ENCODE data around the gene MYB. TPM values are rescaled to one million over a fixed set of nuclear protein-coding genes. Genes with fewer than 3 reads are reported as not detected.

MYB gene
- total and polyA plus RNA-seq, 2 experiments from 2014 or later, result 4.2 to 7.9 TPM

DNA sequence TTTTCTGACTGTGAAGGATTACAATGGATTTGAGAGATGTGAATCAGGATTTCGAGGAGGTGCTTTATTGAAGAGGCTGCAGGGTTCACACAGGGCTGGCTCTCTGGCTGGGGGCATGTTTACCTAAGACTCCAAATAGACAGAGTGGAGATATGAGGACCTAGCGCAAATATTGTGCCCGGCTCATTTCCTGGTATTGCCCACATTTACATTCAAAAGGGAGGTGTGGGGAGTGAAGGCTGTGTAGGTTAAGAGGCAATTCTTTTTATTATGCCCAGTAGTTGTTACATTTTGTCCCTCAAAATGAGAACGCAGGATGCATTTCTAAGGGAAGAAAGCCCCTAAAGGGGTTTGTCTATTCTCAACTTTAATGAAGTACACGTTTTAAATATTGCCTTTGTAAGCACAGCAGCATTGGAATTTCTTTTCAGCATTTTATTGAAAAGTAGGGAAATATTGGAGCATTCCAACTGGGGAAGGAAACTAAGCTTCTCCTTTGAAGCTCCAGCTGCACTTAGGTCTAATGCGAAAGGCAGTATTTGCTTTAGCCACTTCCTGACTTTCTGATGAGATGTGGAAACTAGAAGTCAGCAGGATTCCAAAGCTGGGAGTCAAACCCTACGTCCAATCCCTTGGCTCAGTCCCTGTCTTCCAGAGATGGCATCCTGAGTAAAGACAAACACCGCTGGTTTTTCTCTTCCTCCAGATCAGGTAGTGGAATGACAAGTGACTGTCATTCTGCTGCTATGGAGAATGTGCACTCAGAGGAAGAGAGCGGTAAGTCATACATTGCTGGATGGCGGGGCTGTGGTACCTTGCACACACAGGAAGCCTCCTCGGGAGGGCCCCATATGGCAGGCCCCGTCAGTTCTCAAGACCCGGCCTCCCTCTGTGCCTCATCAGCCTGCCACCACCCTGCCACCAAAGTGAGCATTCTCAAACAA lies 70.7 kb downstream of the MYB start:
- H3K4me3 Mint-ChIP-seq, result peak overlapping the region; percentile 27; the same call in 1 of the 3 replicates
- Histone ChIP-seq H4K20me1 (replicated peaks; ENCODE audit: insufficient read depth) (no peaks in the 10 kb centered on the region), H3K4me1 (ENCODE audit: insufficient read depth) (peaks cover 43% of the 10 kb centered on the region), H3K36me3 (ENCODE audit: insufficient read depth) (no peaks in the 10 kb centered on the region), H3K4me2 (peak overlapping the region; percentile 58), H3K4me3 (peak overlapping the region; percentile 20; the same call in 1 of the 2 replicates), H3K27me3 (ENCODE audit: insufficient read depth) (no peaks in the 10 kb centered on the region), H3K27ac (ENCODE audit: low read depth) (peak overlapping the region; percentile 87), H3K79me2 (replicated peaks; ENCODE audit: insufficient read depth) (no peaks in the 10 kb centered on the region), H2AFZ (peak overlapping the region; percentile 48; the same call in 1 of the 2 replicates), H3F3A (replicated peaks; ENCODE audit: low read depth) (peaks cover 7% of the 10 kb centered on the region; the same call in 1 of the 2 replicates), H3K9me2 (ENCODE audit: insufficient read depth) (peaks cover 26% of the 10 kb centered on the region)
- TF ChIP-seq JUNB (IDR thresholded peaks at IDR 0.05; ENCODE audit: unreplicated experiment) (no peak), EZH2 (IDR thresholded peaks at IDR 0.05; ENCODE audit: low read depth, unreplicated experiment) (no peak), STAT1 (IDR thresholded peaks at IDR 0.05; ENCODE audit: unreplicated experiment) (no peak), CTCF (conservative IDR thresholded peaks at IDR 0.05; ENCODE audit: low read depth in 2 of 2) (no peak), POLR2AphosphoS5 (IDR thresholded peaks at IDR 0.05; ENCODE audit: low read depth) (no peak), ZNF114 (CRISPR knock-in tag; IDR thresholded peaks at IDR 0.05) (no peak), ETS1 (IDR thresholded peaks at IDR 0.05) (no peak)
- TF ChIP-seq, protein P1, sequence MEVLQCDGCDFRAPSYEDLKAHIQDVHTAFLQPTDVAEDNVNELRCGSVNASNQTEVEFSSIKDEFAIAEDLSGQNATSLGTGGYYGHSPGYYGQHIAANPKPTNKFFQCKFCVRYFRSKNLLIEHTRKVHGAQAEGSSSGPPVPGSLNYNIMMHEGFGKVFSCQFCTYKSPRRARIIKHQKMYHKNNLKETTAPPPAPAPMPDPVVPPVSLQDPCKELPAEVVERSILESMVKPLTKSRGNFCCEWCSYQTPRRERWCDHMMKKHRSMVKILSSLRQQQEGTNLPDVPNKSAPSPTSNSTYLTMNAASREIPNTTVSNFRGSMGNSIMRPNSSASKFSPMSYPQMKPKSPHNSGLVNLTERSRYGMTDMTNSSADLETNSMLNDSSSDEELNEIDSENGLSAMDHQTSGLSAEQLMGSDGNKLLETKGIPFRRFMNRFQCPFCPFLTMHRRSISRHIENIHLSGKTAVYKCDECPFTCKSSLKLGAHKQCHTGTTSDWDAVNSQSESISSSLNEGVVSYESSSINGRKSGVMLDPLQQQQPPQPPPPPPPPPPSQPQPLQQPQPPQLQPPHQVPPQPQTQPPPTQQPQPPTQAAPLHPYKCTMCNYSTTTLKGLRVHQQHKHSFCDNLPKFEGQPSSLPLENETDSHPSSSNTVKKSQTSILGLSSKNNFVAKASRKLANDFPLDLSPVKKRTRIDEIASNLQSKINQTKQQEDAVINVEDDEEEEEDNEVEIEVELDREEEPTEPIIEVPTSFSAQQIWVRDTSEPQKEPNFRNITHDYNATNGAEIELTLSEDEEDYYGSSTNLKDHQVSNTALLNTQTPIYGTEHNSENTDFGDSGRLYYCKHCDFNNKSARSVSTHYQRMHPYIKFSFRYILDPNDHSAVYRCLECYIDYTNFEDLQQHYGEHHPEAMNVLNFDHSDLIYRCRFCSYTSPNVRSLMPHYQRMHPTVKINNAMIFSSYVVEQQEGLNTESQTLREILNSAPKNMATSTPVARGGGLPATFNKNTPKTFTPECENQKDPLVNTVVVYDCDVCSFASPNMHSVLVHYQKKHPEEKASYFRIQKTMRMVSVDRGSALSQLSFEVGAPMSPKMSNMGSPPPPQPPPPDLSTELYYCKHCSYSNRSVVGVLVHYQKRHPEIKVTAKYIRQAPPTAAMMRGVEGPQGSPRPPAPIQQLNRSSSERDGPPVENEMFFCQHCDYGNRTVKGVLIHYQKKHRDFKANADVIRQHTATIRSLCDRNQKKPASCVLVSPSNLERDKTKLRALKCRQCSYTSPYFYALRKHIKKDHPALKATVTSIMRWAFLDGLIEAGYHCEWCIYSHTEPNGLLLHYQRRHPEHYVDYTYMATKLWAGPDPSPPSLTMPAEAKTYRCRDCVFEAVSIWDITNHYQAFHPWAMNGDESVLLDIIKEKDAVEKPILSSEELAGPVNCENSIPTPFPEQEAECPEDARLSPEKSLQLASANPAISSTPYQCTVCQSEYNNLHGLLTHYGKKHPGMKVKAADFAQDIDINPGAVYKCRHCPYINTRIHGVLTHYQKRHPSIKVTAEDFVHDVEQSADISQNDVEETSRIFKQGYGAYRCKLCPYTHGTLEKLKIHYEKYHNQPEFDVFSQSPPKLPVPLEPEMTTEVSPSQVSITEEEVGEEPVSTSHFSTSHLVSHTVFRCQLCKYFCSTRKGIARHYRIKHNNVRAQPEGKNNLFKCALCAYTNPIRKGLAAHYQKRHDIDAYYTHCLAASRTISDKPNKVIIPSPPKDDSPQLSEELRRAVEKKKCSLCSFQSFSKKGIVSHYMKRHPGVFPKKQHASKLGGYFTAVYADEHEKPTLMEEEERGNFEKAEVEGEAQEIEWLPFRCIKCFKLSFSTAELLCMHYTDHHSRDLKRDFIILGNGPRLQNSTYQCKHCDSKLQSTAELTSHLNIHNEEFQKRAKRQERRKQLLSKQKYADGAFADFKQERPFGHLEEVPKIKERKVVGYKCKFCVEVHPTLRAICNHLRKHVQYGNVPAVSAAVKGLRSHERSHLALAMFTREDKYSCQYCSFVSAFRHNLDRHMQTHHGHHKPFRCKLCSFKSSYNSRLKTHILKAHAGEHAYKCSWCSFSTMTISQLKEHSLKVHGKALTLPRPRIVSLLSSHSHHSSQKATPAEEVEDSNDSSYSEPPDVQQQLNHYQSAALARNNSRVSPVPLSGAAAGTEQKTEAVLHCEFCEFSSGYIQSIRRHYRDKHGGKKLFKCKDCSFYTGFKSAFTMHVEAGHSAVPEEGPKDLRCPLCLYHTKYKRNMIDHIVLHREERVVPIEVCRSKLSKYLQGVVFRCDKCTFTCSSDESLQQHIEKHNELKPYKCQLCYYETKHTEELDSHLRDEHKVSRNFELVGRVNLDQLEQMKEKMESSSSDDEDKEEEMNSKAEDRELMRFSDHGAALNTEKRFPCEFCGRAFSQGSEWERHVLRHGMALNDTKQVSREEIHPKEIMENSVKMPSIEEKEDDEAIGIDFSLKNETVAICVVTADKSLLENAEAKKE (CRISPR knock-in tag; IDR thresholded peaks at IDR 0.05), result no peak
- peak; percentile 80 for ATAC-seq
- peaks cover 8% of the 10 kb centered on the region; the same call in 2 of the 3 replicates for H3K9me3 Mint-ChIP-seq
- peak overlapping the region; percentile 74 for H3K27ac Mint-ChIP-seq
- no peaks in the 10 kb centered on the region; the same call in 1 of the 3 replicates for H3K36me3 Mint-ChIP-seq (ENCODE audit: low read depth)
- H3K4me1 Mint-ChIP-seq, result peaks cover 53% of the 10 kb centered on the region
- DNase-seq (ENCODE audit: low spot score), result peak; percentile 51
- H3K27me3 Mint-ChIP-seq (ENCODE audit: insufficient read depth, low read depth, poor library complexity), result peaks cover 2% of the 10 kb centered on the region

Data from GM23338 (cell line).